Glutamatergic neuron (in vitro differentiated cells): ENCODE data around the gene TINAGL1. TPM values are rescaled to one million over a fixed set of nuclear protein-coding genes. Genes with fewer than 3 reads are reported as not detected.

ENCODE experiments used
- DNase-seq: peaks from one replicate; pipeline ENCODE4 v3.0.0; 2022
- H3K27ac Mint-ChIP-seq: one replicate; pipeline ENCODE4 v1.8.0; 2020; ENCODE audit warnings: mild to moderate bottlenecking, mixed read lengths, inconsistent platforms; ENCODE audit not compliant: unreplicated experiment
- H3K27me3 Mint-ChIP-seq: one replicate; pipeline ENCODE4 v1.8.0; 2020; ENCODE audit warnings: mild to moderate bottlenecking, moderate library complexity, mixed read lengths, inconsistent platforms; ENCODE audit not compliant: unreplicated experiment
- H3K36me3 Mint-ChIP-seq: one replicate; pipeline ENCODE4 v1.8.0; 2020; ENCODE audit warnings: mild to moderate bottlenecking, mixed read lengths, inconsistent platforms; ENCODE audit not compliant: unreplicated experiment
- H3K4me1 Mint-ChIP-seq: one replicate; pipeline ENCODE4 v1.8.0; 2020; ENCODE audit warnings: mild to moderate bottlenecking, low read depth, mixed read lengths, inconsistent platforms; ENCODE audit not compliant: unreplicated experiment
- H3K4me3 Mint-ChIP-seq: one replicate; pipeline ENCODE4 v1.8.0; 2020; ENCODE audit warnings: mild to moderate bottlenecking, mixed read lengths, inconsistent platforms; ENCODE audit not compliant: unreplicated experiment
- H3K9me3 Mint-ChIP-seq: one replicate; pipeline ENCODE4 v1.8.0; 2020; ENCODE audit warnings: mild to moderate bottlenecking, moderate library complexity, mixed read lengths, inconsistent platforms; ENCODE audit not compliant: unreplicated experiment
- total RNA-seq: library from RNA; stranded (reverse); fragmentation: NEBNext Ultra II Directional; extraction: Animal tissue kit (Norgen Biotek cat#: 25700); gene quantifications from one replicate; pipeline ENCODE4 v1.2.1, GENCODE V29; 2021; ENCODE audit not compliant: unreplicated experiment
- TF ChIP-seq, protein P1 (sequence below): fragments of 200-600 bp; sonication (generic); IDR thresholded peaks from one replicate; pipeline ENCODE4 v1.5.0; 2021; ENCODE audit not compliant: partially characterized antibody, unreplicated experiment

The TINAGL1 gene
- total RNA-seq, 1 donor from 2014 or later, result not detected

DNA sequence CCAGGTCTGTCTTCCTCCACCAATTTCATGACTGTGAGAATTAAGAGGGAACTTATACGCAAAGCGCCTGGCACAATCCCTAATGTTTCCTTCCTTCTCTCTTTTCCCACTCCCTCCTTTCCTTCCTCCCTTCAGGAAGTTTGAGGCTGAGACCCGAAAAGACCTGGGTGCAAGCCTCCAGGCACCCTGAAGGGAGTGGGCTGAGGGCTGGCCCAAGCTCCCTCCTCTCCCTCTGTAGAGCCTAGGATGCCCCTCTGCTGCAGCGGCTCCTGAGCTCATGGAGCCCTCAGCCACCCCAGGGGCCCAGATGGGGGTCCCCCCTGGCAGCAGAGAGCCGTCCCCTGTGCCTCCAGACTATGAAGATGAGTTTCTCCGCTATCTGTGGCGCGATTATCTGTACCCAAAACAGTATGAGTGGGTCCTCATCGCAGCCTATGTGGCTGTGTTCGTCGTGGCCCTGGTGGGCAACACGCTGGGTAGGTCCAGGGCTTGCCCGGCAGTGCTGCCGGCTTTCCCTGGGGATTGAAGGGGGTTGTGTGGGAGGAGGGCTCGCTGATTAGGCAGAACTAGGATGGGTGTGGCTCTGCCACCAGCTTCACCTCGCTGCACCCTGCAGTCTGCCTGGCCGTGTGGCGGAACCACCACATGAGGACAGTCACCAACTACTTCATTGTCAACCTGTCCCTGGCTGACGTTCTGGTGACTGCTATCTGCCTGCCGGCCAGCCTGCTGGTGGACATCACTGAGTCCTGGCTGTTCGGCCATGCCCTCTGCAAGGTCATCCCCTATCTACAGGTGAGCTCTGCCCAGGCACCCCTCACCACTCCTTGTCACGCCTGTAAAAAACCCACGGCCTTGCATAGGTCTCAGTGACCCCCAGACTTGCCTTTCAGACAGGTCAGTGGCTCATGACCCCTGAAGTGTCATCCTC lies 42.9 kb downstream of the TINAGL1 start:
- H3K27ac Mint-ChIP-seq, result no peak overlapping the region
- no peak for DNase-seq
- no peaks in the 10 kb centered on the region for H3K9me3 Mint-ChIP-seq
- H3K36me3 Mint-ChIP-seq, result peaks cover 3% of the 10 kb centered on the region
- H3K4me1 Mint-ChIP-seq, result no peaks in the 10 kb centered on the region
- H3K4me3 Mint-ChIP-seq, result no peak overlapping the region
- H3K27me3 Mint-ChIP-seq, result peaks cover 9% of the 10 kb centered on the region
- TF ChIP-seq, protein P1, sequence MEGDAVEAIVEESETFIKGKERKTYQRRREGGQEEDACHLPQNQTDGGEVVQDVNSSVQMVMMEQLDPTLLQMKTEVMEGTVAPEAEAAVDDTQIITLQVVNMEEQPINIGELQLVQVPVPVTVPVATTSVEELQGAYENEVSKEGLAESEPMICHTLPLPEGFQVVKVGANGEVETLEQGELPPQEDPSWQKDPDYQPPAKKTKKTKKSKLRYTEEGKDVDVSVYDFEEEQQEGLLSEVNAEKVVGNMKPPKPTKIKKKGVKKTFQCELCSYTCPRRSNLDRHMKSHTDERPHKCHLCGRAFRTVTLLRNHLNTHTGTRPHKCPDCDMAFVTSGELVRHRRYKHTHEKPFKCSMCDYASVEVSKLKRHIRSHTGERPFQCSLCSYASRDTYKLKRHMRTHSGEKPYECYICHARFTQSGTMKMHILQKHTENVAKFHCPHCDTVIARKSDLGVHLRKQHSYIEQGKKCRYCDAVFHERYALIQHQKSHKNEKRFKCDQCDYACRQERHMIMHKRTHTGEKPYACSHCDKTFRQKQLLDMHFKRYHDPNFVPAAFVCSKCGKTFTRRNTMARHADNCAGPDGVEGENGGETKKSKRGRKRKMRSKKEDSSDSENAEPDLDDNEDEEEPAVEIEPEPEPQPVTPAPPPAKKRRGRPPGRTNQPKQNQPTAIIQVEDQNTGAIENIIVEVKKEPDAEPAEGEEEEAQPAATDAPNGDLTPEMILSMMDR, result no peak

GRCh38 chr1:31620631-31621497 lies 44.5 kb downstream of the TINAGL1 start:
- TF ChIP-seq, protein P1, result no peak
- Mint-ChIP-seq H3K4me3 (no peak overlapping the region), H3K36me3 (peaks cover 3% of the 10 kb centered on the region), H3K4me1 (peaks cover 3% of the 10 kb centered on the region), H3K27me3 (peaks cover 12% of the 10 kb centered on the region), H3K9me3 (peaks cover 3% of the 10 kb centered on the region), H3K27ac (no peak overlapping the region)
- no peak for DNase-seq

DNA sequence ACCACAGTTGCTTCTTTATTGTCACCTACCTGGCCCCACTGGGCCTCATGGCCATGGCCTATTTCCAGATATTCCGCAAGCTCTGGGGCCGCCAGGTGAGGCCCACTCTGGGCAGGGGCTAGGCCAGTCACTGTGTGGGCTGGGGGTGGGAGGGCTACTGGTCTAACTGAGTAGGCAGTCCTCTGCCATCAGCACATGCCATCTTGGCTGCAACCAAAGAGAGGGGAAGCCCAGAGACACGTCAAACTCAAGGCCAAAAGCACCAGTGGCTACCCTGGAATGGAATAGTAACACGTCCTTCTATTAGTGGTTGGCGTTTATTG lies 45.1 kb downstream of the TINAGL1 start:
- H3K4me3 Mint-ChIP-seq, result no peak overlapping the region

GRCh38 chr1:31621847-31622730 lies 45.8 kb downstream of the TINAGL1 start:
- TF ChIP-seq, protein P1, result no peak
- peaks cover 6% of the 10 kb centered on the region for H3K27me3 Mint-ChIP-seq
- no peak overlapping the region for H3K27ac Mint-ChIP-seq
- H3K4me1 Mint-ChIP-seq, result peaks cover 13% of the 10 kb centered on the region
- H3K9me3 Mint-ChIP-seq, result peaks cover 7% of the 10 kb centered on the region
- H3K4me3 Mint-ChIP-seq, result no peak overlapping the region
- no peak for DNase-seq
- peaks cover 3% of the 10 kb centered on the region for H3K36me3 Mint-ChIP-seq

More for the DNA sequence above, 45.1 kb downstream of the TINAGL1 start:
- H3K9me3 Mint-ChIP-seq, result peaks cover 3% of the 10 kb centered on the region
- no peak for DNase-seq
- TF ChIP-seq, protein P1, result no peak
- H3K27me3 Mint-ChIP-seq, result peaks cover 10% of the 10 kb centered on the region
- no peak overlapping the region for H3K27ac Mint-ChIP-seq
- H3K36me3 Mint-ChIP-seq, result peaks cover 3% of the 10 kb centered on the region
- H3K4me1 Mint-ChIP-seq, result peaks cover 8% of the 10 kb centered on the region
